Tibial artery (tissue), 4 donors: ENCODE measurements around the gene SMARCC2.

ENCODE experiments used
- DNase-seq, 2 donors: peaks; one replicate each; pipeline ENCODE4 v3.0.0-alpha.2; 2019
- H3K27ac ChIP-seq, 2 donors: fragments of 200-600 bp; sonication (generic) in 1 of 2; 1 replicate in 1 of 2; 2 replicates in 1 of 2; pipeline ENCODE4 v1.5.1; 2018 to 2019; ENCODE audit warnings: mild to moderate bottlenecking in 1 of 2
- H3K27me3 ChIP-seq, 2 donors: fragments of 200-600 bp; sonication (generic) in 1 of 2; one replicate each; pipeline versions ENCODE4 v1.5.1 to v1.6.0; 2016 to 2019
- H3K36me3 ChIP-seq, 3 donors: fragments of 200-600 bp; sonication (generic) in 2 of 3; one replicate each; pipeline ENCODE4 v1.5.1; 2016 to 2019; ENCODE audit warnings: mild to moderate bottlenecking in 2 of 3
- H3K4me1 ChIP-seq, 4 donors: fragments of 200-600 bp; sonication (generic) in 2 of 4; 1 replicate in 3 of 4; 2 replicates in 1 of 4; pipeline ENCODE4 v1.5.1; 2016 to 2019
- H3K4me3 ChIP-seq, 2 donors: fragments of 200-600 bp; sonication (generic) in 1 of 2; 1 replicate in 1 of 2; 2 replicates in 1 of 2; pipeline ENCODE4 v1.5.1; 2018 to 2019; ENCODE audit warnings: mild to moderate bottlenecking in 2 of 2
- H3K9me3 ChIP-seq, 3 donors: fragments of 200-600 bp; sonication (generic) in 1 of 3; one replicate each; pipeline ENCODE4 v1.5.1; 2016 to 2019
- intact Hi-C: fragments of 100-400 bp; cut with DNase I; formaldehyde crosslinking; loops from one replicate; pipeline ENCODE4 v1.15.0; 2023; ENCODE audit warnings: low total_unique reads
- TF ChIP-seq, protein P1 (sequence below), 2 experiments: fragments of 200-600 bp in 1 of 2; fragments of 450-650 bp in 1 of 2; IDR thresholded peaks; one replicate each; pipeline ENCODE4 v1.5.1; 2017 to 2019; ENCODE audit warnings: antibody characterized with exemption in 2 of 2, mild to moderate bottlenecking in 1 of 2, moderate library complexity in 1 of 2

SMARCC2 gene

DNA sequence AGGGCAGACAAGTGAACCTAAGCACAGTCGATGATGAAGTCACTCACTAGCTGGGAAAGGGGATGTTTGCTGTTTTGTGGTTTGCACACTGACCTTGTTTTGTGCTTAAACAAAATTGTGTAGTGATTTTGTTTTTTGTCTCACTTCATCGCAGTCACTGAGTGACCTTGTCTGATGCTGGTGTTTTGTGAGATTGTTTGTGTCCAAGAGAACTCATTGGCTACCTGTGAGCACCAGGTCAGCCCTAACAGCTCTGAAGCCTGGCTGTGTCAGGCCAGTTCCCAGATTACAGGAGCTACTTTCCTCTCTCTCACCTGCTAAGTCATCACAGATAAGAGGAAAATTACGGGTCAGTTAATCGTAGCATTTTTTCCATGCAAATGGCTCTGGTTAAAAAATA is 65.2 kb downstream of the SMARCC2 start:
- Histone ChIP-seq H3K9me3 (no peaks in the 10 kb centered on the region), H3K4me3 (no peak overlapping the region), H3K27ac (no peak overlapping the region), H3K4me1 (peaks cover 5 to 43% (median 28%) of the 10 kb centered on the region in 4 donors), H3K36me3 (peaks cover 19 to 27% (median 21%) of the 10 kb centered on the region in 3 donors), H3K27me3 (no peaks in the 10 kb centered on the region)
- TF ChIP-seq, protein P1, sequence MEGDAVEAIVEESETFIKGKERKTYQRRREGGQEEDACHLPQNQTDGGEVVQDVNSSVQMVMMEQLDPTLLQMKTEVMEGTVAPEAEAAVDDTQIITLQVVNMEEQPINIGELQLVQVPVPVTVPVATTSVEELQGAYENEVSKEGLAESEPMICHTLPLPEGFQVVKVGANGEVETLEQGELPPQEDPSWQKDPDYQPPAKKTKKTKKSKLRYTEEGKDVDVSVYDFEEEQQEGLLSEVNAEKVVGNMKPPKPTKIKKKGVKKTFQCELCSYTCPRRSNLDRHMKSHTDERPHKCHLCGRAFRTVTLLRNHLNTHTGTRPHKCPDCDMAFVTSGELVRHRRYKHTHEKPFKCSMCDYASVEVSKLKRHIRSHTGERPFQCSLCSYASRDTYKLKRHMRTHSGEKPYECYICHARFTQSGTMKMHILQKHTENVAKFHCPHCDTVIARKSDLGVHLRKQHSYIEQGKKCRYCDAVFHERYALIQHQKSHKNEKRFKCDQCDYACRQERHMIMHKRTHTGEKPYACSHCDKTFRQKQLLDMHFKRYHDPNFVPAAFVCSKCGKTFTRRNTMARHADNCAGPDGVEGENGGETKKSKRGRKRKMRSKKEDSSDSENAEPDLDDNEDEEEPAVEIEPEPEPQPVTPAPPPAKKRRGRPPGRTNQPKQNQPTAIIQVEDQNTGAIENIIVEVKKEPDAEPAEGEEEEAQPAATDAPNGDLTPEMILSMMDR (IDR thresholded peaks at IDR 0.05): no peak
- intact Hi-C loops: no loop called here
- DNase-seq: no peak

DNA sequence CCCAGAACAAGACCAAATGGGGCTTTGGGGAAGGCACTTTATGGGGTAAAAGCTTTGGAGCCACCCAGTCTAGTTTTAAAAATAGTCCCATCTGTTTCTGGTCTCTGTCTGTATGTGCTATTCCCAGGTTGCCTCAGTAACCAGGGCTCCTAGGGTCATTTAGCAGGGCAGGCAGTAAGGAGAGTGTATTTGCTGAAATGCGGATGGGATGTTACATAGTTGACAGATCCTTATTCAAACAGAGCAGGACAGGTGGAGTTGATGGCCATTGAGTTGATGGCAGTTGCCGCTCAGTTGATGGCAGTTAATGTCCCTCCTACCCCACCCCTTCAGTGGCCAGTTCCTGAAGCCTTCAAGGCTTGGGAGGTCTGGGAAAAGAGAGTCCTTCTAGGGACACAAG is 66.6 kb downstream of the SMARCC2 start:
- Histone ChIP-seq H3K36me3 (peaks cover 19 to 27% (median 21%) of the 10 kb centered on the region in 3 donors), H3K9me3 (no peaks in the 10 kb centered on the region), H3K27ac (peak overlapping the region in 1 of 2 donors; percentile 94), H3K27me3 (no peaks in the 10 kb centered on the region), H3K4me1 (peaks cover 5 to 53% (median 35%) of the 10 kb centered on the region in 4 donors), H3K4me3 (no peak overlapping the region)
- no peak for DNase-seq
- TF ChIP-seq, protein P1 (IDR thresholded peaks at IDR 0.05): no peak
- intact Hi-C loops: no loop called here

DNA sequence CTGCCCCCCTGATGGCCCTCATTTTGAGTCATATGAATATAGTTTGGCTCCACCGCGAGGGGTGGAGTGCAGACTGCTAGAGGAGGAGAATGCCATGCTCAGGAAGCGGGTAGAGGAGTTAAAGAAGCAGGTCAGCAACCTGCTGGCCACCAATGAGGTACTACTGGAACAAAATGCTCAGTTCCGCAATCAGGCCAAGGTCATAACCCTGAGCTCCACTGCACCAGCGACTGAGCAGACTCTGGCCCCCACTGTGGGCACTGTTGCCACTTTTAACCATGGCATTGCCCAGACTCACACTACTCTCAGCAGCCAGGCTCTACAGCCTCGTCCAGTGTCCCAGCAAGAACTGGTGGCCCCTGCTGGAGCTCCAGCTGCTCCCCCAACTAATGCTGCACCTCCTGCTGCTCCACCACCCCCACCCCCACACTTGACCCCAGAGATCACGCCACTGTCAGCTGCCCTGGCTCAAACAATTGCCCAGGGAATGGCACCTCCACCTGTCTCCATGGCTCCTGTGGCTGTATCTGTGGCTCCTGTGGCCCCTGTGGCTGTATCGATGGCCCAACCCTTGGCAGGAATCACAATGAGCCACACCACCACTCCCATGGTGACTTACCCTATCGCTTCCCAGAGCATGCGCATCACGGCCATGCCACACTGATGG is 67.9 kb downstream of the SMARCC2 start:
- Histone ChIP-seq H3K9me3 (no peaks in the 10 kb centered on the region), H3K4me3 (no peak overlapping the region), H3K4me1 (peaks cover 5 to 42% (median 24%) of the 10 kb centered on the region in 4 donors), H3K27me3 (no peaks in the 10 kb centered on the region), H3K36me3 (peaks cover 19 to 27% (median 21%) of the 10 kb centered on the region in 3 donors), H3K27ac (peak overlapping the region; percentile 86 to 94)
- TF ChIP-seq, protein P1 (IDR thresholded peaks at IDR 0.05): no peak
- no peak for DNase-seq
- intact Hi-C loops: no loop called here

DNA sequence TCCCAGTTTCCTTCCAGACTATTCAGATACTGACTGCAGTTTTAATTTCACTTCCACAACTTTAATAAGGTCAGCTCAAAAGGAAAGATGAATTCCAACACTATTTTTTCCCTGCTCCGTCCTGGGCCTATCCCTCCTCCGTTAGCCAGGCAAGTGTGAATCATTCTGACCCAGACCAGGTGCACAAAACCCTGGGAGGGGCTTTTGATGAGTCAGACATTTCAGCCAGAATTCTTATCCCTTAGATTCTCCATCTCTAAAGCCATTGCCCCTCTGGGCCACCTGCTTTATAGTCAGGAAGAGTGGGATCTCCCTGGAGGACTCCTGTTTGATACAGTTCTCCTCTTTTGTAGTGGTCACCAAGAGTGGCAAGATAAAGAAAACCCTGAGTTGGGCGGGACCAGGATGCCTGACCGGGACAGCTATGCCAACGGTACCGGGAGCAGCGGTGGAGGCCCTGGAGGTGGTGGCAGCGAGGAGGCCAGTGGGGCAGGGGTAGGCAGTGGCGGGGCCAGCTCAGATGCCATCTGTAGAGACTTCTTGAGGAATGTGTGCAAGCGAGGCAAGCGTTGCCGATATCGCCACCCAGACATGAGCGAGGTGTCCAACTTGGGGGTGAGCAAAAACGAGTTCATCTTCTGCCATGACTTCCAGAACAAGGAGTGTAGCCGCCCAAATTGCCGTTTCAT is 69.0 kb downstream of the SMARCC2 start:
- TF ChIP-seq, protein P1 (IDR thresholded peaks at IDR 0.05): no peak

DNA sequence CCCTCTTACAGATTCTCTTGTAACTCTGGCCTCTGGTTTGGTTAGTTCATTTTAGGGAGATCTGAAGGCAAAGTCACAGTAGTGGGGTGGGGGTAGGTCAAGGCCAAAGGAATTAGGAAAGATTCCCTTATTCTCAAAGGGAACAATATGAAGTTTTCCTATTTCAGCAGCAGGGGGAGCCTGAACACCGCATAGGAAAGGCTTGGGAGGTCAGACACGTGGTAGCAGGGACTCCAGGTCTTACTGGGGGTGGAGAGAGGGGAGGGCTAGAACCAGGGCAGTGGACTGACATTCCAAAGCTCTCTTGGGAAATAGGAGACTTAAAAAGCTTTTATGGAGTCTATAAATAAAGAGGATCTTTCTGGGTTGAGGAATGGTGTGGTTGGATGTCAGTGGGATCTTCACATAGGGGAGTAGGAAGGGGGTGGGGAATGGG is 69.9 kb downstream of the SMARCC2 start:
- peak overlapping the region; percentile 62 to 75 for H3K4me3 ChIP-seq
- H3K36me3 ChIP-seq: peaks cover 19 to 27% (median 21%) of the 10 kb centered on the region in 3 donors
- TF ChIP-seq, protein P1 (IDR thresholded peaks at IDR 0.05): peak; percentile 83 to 94
- H3K27me3 ChIP-seq: no peaks in the 10 kb centered on the region
- H3K4me1 ChIP-seq: peaks cover 0 to 30% (median 24%) of the 10 kb centered on the region in 4 donors
- DNase-seq: peak; percentile 75 to 89
- peak overlapping the region; percentile 86 to 94 for H3K27ac ChIP-seq
- intact Hi-C loops: loop anchor here (2.0 to 5.0 kb wide), 2 partner anchors 105 to 348 kb away; partner anchors contain the start of genes NABP2 and SPRYD4
- no peaks in the 10 kb centered on the region for H3K9me3 ChIP-seq

More for the DNA sequence above, 69.0 kb downstream of the SMARCC2 start:
- H3K27ac ChIP-seq: peak overlapping the region; percentile 86 to 94
- peaks cover 19 to 27% (median 21%) of the 10 kb centered on the region in 3 donors for H3K36me3 ChIP-seq
- intact Hi-C loops: no loop called here
- peaks cover 0 to 31% (median 23%) of the 10 kb centered on the region in 4 donors for H3K4me1 ChIP-seq
- H3K4me3 ChIP-seq: no peak overlapping the region
- H3K9me3 ChIP-seq: no peaks in the 10 kb centered on the region
- no peaks in the 10 kb centered on the region for H3K27me3 ChIP-seq
- no peak for DNase-seq
